Measurements from ENCODE around the gene HBD. TPM values are rescaled to one million over a fixed set of nuclear protein-coding genes. Genes with fewer than 3 reads are reported as not detected.

HBD gene
- total RNA-seq, 1 donor from 2014 or later = not detected

GRCh38 chr11:5232821-5233220, 1.5 kb downstream of the HBD start:
- H3K4me1 ChIP-seq = no peaks in the 10 kb centered on the region
- intact Hi-C loops (cut with DNase I) = no loop called here
- H3K27me3 ChIP-seq = no peaks in the 10 kb centered on the region
- H3K36me3 ChIP-seq = no peaks in the 10 kb centered on the region
- DNase-seq (ENCODE audit: extremely low spot score in 2 of 2) = no peak
- no peak overlapping the region for H3K27ac ChIP-seq
- TF ChIP-seq POLR2A (IDR thresholded peaks at IDR 0.05) (no peak), CTCF (IDR thresholded peaks at IDR 0.05) (no peak)
- no peak overlapping the region for H3K4me3 ChIP-seq
- no peaks in the 10 kb centered on the region for H3K9me3 ChIP-seq

- Histone ChIP-seq H3K9me3 (no peaks in the 10 kb centered on the region), H3K4me3 (no peak overlapping the region), H3K4me1 (no peaks in the 10 kb centered on the region), H3K27ac (no peak overlapping the region), H3K36me3 (no peaks in the 10 kb centered on the region), H3K27me3 (no peaks in the 10 kb centered on the region)
- no peak for DNase-seq (ENCODE audit: extremely low spot score in 2 of 2)
- TF ChIP-seq CTCF (IDR thresholded peaks at IDR 0.05) (no peak), POLR2A (IDR thresholded peaks at IDR 0.05) (no peak), POLR2AphosphoS5 (IDR thresholded peaks at IDR 0.05; ENCODE audit: insufficient read depth in 1 of 2, low read depth in 1 of 2) (no peak)
- intact Hi-C loops (cut with DNase I) = no loop called here
Measured at GRCh38 chr11:5232176-5232575, 2.1 kb downstream of the HBD start.

GRCh38 chr11:5231111-5231510, 3.2 kb downstream of the HBD start:
- H3K27ac ChIP-seq = no peak overlapping the region
- H3K9me3 ChIP-seq = no peaks in the 10 kb centered on the region
- no peaks in the 10 kb centered on the region for H3K4me1 ChIP-seq
- no peak for TF ChIP-seq CTCF (IDR thresholded peaks at IDR 0.05)
- TF ChIP-seq POLR2A (IDR thresholded peaks at IDR 0.05) = no peak
- TF ChIP-seq POLR2AphosphoS5 (IDR thresholded peaks at IDR 0.05; ENCODE audit: insufficient read depth in 1 of 2, low read depth in 1 of 2) = no peak
- H3K36me3 ChIP-seq = no peaks in the 10 kb centered on the region
- no peak for DNase-seq (ENCODE audit: extremely low spot score in 2 of 2)
- no peak overlapping the region for H3K4me3 ChIP-seq
- no peaks in the 10 kb centered on the region for H3K27me3 ChIP-seq
- intact Hi-C loops (cut with DNase I) = no loop called here

DNA sequence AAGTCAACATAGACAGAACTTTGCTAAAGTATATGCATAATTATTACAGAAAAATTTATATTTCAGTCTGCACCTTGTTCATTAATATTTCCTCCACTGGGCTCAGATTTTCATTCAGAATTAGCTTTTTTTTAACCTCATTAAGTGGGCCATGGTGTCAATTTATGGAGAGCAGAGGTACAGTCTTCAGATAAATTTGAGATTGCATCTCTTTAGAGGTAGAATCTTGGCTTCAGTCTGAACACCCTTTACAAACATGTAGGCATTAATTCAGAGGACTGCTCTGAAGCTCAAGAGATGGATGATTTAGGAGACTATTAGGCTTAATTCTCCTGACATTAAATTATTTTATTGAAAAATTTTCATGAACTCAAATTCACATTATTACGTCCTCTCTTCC, 4.0 kb downstream of the HBD start:
- intact Hi-C loops (cut with DNase I) = no loop called here
- H3K27me3 ChIP-seq = no peaks in the 10 kb centered on the region
- no peak overlapping the region for H3K4me3 ChIP-seq

DNA sequence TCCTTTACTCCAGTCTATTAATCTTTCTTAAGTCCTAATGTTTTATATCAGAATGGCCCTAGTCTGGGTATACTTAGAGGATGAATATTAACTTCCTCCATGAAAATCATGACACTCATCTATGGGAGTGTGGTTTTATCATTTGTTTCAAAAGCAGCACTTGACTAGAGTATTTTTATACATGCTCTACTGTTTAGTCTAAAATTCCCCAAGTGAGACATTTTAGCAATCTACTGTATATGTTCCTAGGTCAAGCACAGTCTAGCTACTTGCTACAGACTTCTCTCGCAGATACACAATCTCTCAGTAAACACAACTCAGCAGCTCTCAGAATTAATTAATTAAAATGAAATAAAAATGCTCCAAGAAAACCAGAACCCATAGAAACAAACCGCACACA, 4.5 kb downstream of the HBD start:
- DNase-seq (ENCODE audit: extremely low spot score in 2 of 2) = no peak
- H3K9me3 ChIP-seq = no peaks in the 10 kb centered on the region
- H3K4me1 ChIP-seq = no peaks in the 10 kb centered on the region
- no peak for TF ChIP-seq CTCF (IDR thresholded peaks at IDR 0.05)
- no peak for TF ChIP-seq POLR2A (IDR thresholded peaks at IDR 0.05)
- TF ChIP-seq POLR2AphosphoS5 (IDR thresholded peaks at IDR 0.05; ENCODE audit: insufficient read depth in 1 of 2, low read depth in 1 of 2) = no peak
- H3K27ac ChIP-seq = no peak overlapping the region
- H3K36me3 ChIP-seq = no peaks in the 10 kb centered on the region
- intact Hi-C loops (cut with DNase I) = no loop called here
- no peaks in the 10 kb centered on the region for H3K27me3 ChIP-seq
- no peak overlapping the region for H3K4me3 ChIP-seq

More for the DNA sequence above, 4.0 kb downstream of the HBD start:
- Histone ChIP-seq H3K36me3 (no peaks in the 10 kb centered on the region), H3K4me1 (no peaks in the 10 kb centered on the region), H3K9me3 (no peaks in the 10 kb centered on the region), H3K27ac (no peak overlapping the region)
- no peak for TF ChIP-seq CTCF (IDR thresholded peaks at IDR 0.05)
- TF ChIP-seq POLR2AphosphoS5 (IDR thresholded peaks at IDR 0.05; ENCODE audit: insufficient read depth in 1 of 2, low read depth in 1 of 2) = no peak
- no peak for TF ChIP-seq POLR2A (IDR thresholded peaks at IDR 0.05)
- DNase-seq (ENCODE audit: extremely low spot score in 2 of 2) = no peak

Data from vagina (tissue), 2 donors.